Naive B cell (primary cell): Measurements from ENCODE around the gene OTOS. TPM values are rescaled to one million over a fixed set of nuclear protein-coding genes. Genes with fewer than 3 reads are reported as not detected.
A peak's percentile ranks its signal among the peaks of the same experiment; 100 is the strongest.

Experiments
- ATAC-seq, 2 donors: fragments of 150-1000 bp; cut with Tn5 transposase; 2 replicates each; pipeline ENCODE4 v1.10.0; 2021; ENCODE audit warnings: low read depth in 2 of 2, mild to moderate bottlenecking in 2 of 2, moderate library complexity in 2 of 2
- DNase-seq: peaks from one replicate; pipeline ENCODE4 v3.0.0; 2022
- H3K27ac Mint-ChIP-seq, 6 donors: one replicate each; pipeline ENCODE4 v1.8.0; 2020 to 2022; ENCODE audit warnings: mild to moderate bottlenecking in 6 of 6, mixed read lengths in 6 of 6, moderate library complexity in 5 of 6, inconsistent platforms in 2 of 6
- H3K27me3 Mint-ChIP-seq, 3 donors: one replicate each; pipeline ENCODE4 v1.8.0; 2021 to 2022; ENCODE audit warnings: mixed read lengths in 3 of 3, mild to moderate bottlenecking in 1 of 3
- H3K36me3 Mint-ChIP-seq, 2 donors: one replicate each; pipeline ENCODE4 v1.8.0; 2020 to 2022; ENCODE audit warnings: mixed read lengths in 2 of 2, inconsistent platforms in 1 of 2, mild to moderate bottlenecking in 1 of 2
- H3K4me1 Mint-ChIP-seq, 3 donors: one replicate each; pipeline ENCODE4 v1.8.0; 2020 to 2022; ENCODE audit warnings: mixed read lengths in 3 of 3, inconsistent platforms in 1 of 3, mild to moderate bottlenecking in 1 of 3, moderate library complexity in 1 of 3
- H3K4me3 Mint-ChIP-seq, 8 donors: one replicate each; pipeline ENCODE4 v1.8.0; 2020 to 2022; ENCODE audit warnings: mild to moderate bottlenecking in 8 of 8, mixed read lengths in 8 of 8, moderate library complexity in 8 of 8, inconsistent platforms in 2 of 8
- H3K9me3 Mint-ChIP-seq, 7 donors: one replicate each; pipeline ENCODE4 v1.8.0; 2020 to 2022; ENCODE audit warnings: mixed read lengths in 7 of 7, mild to moderate bottlenecking in 5 of 7, inconsistent platforms in 2 of 7, moderate library complexity in 1 of 7
- polyA plus RNA-seq, 6 donors: library from polyadenylated mRNA; unstranded; fragments of 300-500 nt; fragmentation: Illumina TruSeq; gene quantifications; one replicate each; pipeline ENCODE4 v1.2.3, GENCODE V29; 2021; ENCODE audit warnings: low read depth in 6 of 6

The OTOS gene
- polyA plus RNA-seq, 6 donors from 2014 or later: not detected

DNA sequence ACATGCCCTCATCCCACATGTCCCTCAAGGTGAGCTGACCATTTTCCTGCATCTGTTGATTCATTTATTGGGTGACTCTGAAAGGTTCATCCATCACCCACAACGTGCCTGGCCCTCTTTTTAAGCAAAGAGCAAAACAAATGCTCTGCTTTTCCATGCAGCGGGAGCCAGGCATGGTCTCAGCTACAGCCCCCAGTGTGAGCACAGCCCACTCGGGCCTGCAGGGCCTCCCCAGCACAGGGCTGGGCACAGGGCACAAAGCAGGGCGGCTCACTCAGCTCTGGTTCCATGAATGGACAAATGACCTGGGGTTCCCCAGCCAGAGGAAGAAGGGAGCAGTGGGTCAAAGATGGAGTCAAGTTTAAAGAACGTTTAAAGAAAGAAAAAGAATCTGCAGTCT lies 24.1 kb upstream of the OTOS start:
- H3K27me3 Mint-ChIP-seq: peaks cover 0 to 14% (median 0%) of the 10 kb centered on the region in 3 donors
- no peaks in the 10 kb centered on the region for H3K4me1 Mint-ChIP-seq
- no peak for DNase-seq

GRCh38 chr2:240163844-240164574 lies 23.6 kb upstream of the OTOS start:
- no peak for ATAC-seq
- no peaks in the 10 kb centered on the region for H3K36me3 Mint-ChIP-seq
- no peak overlapping the region for H3K27ac Mint-ChIP-seq

More for the DNA sequence above, 24.1 kb upstream of the OTOS start:
- H3K9me3 Mint-ChIP-seq: peaks cover 0 to 9% (median 0%) of the 10 kb centered on the region in 7 donors
- no peaks in the 10 kb centered on the region for H3K36me3 Mint-ChIP-seq
- H3K4me3 Mint-ChIP-seq: peak overlapping the region in 1 of 8 donors; percentile 15
- H3K27ac Mint-ChIP-seq: no peak overlapping the region
- no peak for ATAC-seq

GRCh38 chr2:240162939-240163714 lies 22.7 kb upstream of the OTOS start:
- Mint-ChIP-seq H3K9me3 (peaks cover 0 to 9% (median 0%) of the 10 kb centered on the region in 7 donors), H3K27me3 (peaks cover 0 to 14% (median 0%) of the 10 kb centered on the region in 3 donors), H3K27ac (peak overlapping the region in 1 of 6 donors; percentile 60), H3K4me3 (no peak overlapping the region), H3K36me3 (no peaks in the 10 kb centered on the region), H3K4me1 (no peaks in the 10 kb centered on the region)
- DNase-seq: no peak
- ATAC-seq: no peak

More at GRCh38 chr2:240163844-240164574, 23.6 kb upstream of the OTOS start:
- peaks cover 0 to 9% (median 0%) of the 10 kb centered on the region in 7 donors for H3K9me3 Mint-ChIP-seq
- no peak for DNase-seq
- H3K27me3 Mint-ChIP-seq: peaks cover 0 to 14% (median 0%) of the 10 kb centered on the region in 3 donors
- H3K4me3 Mint-ChIP-seq: no peak overlapping the region
- no peaks in the 10 kb centered on the region for H3K4me1 Mint-ChIP-seq

- ATAC-seq (no peak), DNase-seq (no peak)
- no peak overlapping the region for H3K4me3 Mint-ChIP-seq
- no peaks in the 10 kb centered on the region for H3K36me3 Mint-ChIP-seq
- no peaks in the 10 kb centered on the region for H3K4me1 Mint-ChIP-seq
- H3K27me3 Mint-ChIP-seq: peaks cover 0 to 12% (median 0%) of the 10 kb centered on the region in 3 donors
- H3K9me3 Mint-ChIP-seq: peaks cover 0 to 9% (median 0%) of the 10 kb centered on the region in 7 donors
- no peak overlapping the region for H3K27ac Mint-ChIP-seq
Observed at GRCh38 chr2:240162531-240162930, 22.1 kb upstream of the OTOS start.

DNA sequence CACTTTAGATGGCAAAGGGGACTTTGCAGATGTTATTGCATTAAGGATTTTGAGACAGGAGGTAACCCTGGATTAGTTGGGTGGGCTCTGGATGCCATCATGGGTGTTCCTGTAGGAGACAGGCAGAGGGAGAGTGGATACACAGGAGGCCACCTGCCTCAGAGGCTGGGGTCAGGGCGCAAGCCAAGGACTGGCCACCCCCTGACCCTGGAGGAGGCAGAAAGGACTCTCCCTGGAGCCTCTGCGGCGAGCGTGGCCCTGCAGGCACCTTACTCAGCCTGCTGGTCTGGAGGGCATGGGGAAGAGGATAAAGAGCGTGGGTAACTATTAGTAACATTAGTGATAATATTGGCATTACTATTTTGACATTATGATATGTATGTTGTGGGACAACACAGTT lies 21.6 kb upstream of the OTOS start:
- DNase-seq (no peak), ATAC-seq (no peak)
- H3K27ac Mint-ChIP-seq: no peak overlapping the region
- peaks cover 0 to 9% (median 0%) of the 10 kb centered on the region in 7 donors for H3K9me3 Mint-ChIP-seq
- no peak overlapping the region for H3K4me3 Mint-ChIP-seq
- no peaks in the 10 kb centered on the region for H3K4me1 Mint-ChIP-seq
- H3K36me3 Mint-ChIP-seq: no peaks in the 10 kb centered on the region
- peaks cover 0 to 9% (median 0%) of the 10 kb centered on the region in 3 donors for H3K27me3 Mint-ChIP-seq

DNA sequence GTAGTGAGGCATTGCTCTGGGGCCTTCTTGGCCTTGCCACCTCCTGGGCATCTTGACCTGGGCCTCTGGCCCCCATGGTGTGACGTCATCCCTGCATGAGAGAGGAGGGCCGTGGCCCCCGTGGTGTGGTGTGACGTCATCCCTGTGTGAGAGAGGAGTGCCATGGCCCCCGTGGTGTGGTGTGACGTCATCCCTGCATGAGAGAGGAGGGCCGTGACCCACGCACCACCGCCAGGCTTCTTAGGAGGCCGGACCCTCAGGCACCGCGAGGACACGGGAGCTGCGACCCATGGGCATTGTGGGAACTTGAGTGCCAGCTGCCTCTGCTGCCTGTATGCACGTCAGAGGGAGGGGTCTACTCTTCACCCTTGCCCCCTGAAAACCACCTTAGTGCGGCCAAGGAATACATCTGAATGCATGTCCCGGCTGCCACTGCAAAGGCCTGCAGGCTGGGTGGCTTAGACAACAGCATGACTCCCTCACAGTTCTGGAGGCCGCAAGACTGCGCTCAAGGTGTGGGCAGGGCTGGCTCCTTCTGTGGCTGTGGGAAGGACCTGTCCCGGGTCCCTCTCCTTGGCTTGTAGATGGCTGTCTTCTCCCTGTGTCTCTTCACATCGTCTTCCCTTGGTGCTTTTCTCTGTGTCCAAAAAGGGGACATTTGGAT lies 20.8 kb upstream of the OTOS start:
- Mint-ChIP-seq H3K27me3 (peaks cover 0 to 9% (median 0%) of the 10 kb centered on the region in 3 donors), H3K9me3 (peaks cover 0 to 9% (median 0%) of the 10 kb centered on the region in 7 donors), H3K4me1 (no peaks in the 10 kb centered on the region), H3K27ac (no peak overlapping the region), H3K4me3 (no peak overlapping the region), H3K36me3 (no peaks in the 10 kb centered on the region)
- DNase-seq (no peak), ATAC-seq (no peak)

- Mint-ChIP-seq H3K36me3 (no peaks in the 10 kb centered on the region), H3K27ac (peak overlapping the region in 2 of 6 donors; percentile 49 to 80), H3K27me3 (peaks cover 0 to 8% (median 0%) of the 10 kb centered on the region in 3 donors), H3K9me3 (peaks cover 0 to 9% (median 0%) of the 10 kb centered on the region in 7 donors), H3K4me3 (no peak overlapping the region), H3K4me1 (no peaks in the 10 kb centered on the region)
- DNase-seq (no peak), ATAC-seq (no peak)
Observed at GRCh38 chr2:240160291-240161086, 20.0 kb upstream of the OTOS start.

DNA sequence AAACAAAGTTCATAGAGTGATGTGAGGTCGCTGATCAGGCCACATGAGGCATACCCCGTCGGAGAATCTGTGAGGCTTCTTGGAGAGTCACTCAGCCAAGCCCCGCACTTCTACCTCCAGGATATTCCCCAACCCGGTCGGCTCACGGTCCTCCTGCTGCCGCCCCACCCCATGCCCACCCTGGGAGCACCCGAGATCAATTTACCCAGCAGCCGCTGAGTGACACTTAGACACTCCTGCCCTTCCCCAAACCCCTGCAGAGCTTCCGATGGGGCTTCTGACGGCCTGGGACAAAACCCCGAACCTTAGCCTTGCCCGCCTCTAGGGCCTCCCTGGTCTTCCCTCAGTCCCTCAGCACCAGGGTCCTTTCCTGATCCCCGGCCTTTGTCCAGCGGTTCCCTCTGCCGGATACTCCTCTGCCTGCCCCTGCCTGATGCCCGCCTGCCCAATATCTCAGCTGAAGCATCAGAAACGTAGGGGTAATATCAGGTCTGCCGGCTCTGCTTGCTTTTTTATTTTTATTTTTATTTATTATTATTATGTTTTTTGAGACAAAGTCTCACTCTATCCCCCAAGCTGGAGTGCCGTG lies 18.9 kb upstream of the OTOS start:
- no peak overlapping the region for H3K27ac Mint-ChIP-seq
- H3K4me1 Mint-ChIP-seq: no peaks in the 10 kb centered on the region
- peaks cover 0 to 6% (median 0%) of the 10 kb centered on the region in 7 donors for H3K9me3 Mint-ChIP-seq
- no peaks in the 10 kb centered on the region for H3K36me3 Mint-ChIP-seq
- ATAC-seq: no peak
- H3K27me3 Mint-ChIP-seq: peaks cover 0 to 4% (median 4%) of the 10 kb centered on the region in 3 donors
- no peak overlapping the region for H3K4me3 Mint-ChIP-seq
- DNase-seq: no peak

DNA sequence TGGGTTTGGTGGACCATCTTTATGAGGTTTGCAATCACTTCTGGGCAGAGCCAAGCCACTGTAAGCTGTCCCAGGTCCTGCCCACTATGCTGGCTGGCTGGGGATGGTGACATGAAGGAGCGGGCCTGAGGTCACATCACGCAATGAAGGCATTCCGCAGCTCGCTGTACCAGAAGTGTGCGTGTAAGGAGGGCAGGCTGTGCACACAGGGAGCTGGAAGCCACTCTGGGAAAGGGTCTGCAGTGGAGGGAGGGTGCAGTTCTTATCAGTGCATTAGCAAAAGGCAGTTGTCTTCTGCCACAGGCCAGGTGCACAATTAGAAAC lies 16.7 kb upstream of the OTOS start:
- H3K4me3 Mint-ChIP-seq: no peak overlapping the region
- H3K27ac Mint-ChIP-seq: no peak overlapping the region
- no peaks in the 10 kb centered on the region for H3K36me3 Mint-ChIP-seq
- H3K4me1 Mint-ChIP-seq: no peaks in the 10 kb centered on the region
- ATAC-seq (no peak), DNase-seq (no peak)
- H3K9me3 Mint-ChIP-seq: peaks cover 0 to 9% (median 5%) of the 10 kb centered on the region in 7 donors
- H3K27me3 Mint-ChIP-seq: peaks cover 8 to 14% (median 10%) of the 10 kb centered on the region in 3 donors

DNA sequence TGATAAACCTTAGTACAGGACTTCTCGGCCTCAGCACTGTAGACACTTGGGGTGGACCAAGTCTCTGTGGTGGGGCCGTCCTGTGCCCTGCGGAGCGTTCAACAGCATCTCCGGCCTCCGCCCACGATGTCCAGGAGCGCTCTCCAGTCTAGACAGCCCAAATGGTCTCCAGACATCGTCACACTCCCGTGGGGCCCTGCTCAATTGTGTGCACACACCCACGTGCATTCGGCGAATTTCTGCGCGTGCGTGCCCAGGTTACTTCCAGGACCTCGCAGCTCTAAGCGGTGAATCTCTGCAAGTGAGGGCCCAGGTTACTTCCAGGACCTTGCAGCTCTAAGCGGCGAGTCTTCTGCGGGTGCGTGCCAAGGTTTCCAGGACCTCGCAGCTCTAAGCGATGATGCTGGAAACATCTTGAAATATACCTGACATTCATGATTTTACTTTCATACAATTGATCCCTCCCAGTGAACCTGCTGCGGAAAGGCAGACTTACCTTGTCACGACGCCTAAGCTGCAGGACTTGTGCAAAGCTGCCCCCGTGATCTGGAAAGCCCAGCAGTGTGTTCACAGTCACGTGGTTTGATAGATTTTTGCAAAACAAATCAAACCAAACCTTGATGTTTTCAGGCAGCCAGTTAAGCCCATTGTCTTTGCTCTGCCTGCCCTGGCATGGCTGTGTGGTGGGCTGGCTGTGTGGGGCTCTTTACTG lies 16.1 kb upstream of the OTOS start:
- Mint-ChIP-seq H3K27me3 (peaks cover 13 to 19% (median 13%) of the 10 kb centered on the region in 3 donors), H3K36me3 (no peaks in the 10 kb centered on the region), H3K9me3 (peaks cover 0 to 9% (median 5%) of the 10 kb centered on the region in 7 donors), H3K4me1 (no peaks in the 10 kb centered on the region), H3K4me3 (no peak overlapping the region), H3K27ac (no peak overlapping the region)
- ATAC-seq (no peak), DNase-seq (no peak)

DNA sequence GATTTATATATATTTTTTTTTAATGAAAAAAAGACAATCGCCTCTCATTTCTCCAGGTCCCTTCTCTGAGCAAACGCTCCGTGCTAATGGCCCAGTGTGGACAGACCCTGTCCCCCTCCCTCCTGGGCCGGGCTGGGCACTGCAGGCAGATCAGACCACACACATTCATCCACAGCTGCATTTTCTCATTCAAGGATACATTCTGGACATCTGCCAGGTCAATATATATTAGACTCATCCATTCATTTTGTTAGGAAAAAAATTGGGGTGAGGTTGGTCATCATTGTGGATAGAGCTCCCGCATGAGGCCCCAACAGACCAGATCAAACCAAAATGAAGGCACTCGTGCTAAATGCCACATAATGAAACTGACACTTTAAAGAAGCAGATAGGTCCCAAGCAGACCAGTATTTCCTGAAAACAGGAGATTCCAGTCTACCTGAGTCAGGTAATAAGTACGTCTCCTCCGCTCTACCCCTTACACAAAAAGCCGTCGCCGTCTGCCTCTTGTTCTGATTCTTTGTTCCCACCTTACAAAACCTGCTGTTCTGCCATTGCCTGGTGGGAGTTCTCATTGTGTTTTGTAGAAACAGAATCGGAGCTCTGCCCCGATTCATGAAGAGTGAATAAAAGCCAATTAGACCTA lies 15.4 kb upstream of the OTOS start:
- Mint-ChIP-seq H3K4me3 (no peak overlapping the region), H3K4me1 (no peaks in the 10 kb centered on the region), H3K27ac (peak overlapping the region in 1 of 6 donors; percentile 76), H3K9me3 (peaks cover 0 to 9% (median 5%) of the 10 kb centered on the region in 7 donors), H3K27me3 (peaks cover 14 to 21% (median 17%) of the 10 kb centered on the region in 3 donors), H3K36me3 (no peaks in the 10 kb centered on the region)
- no peak for DNase-seq
- no peak for ATAC-seq
